Smooth muscle cell (in vitro differentiated cells): ENCODE data around the gene ATP13A3. TPM values are rescaled to one million over a fixed set of nuclear protein-coding genes. Genes with fewer than 3 reads are reported as not detected.
A peak's percentile ranks its signal among the peaks of the same experiment; 100 is the strongest.

Source experiments
- DNase-seq: peaks from one replicate; lab custom pipeline; 2025; ENCODE audit not compliant: unreplicated experiment; lab: John Stamatoyannopoulos, UW
- H2AFZ ChIP-seq: fragments of 200-600 bp; sonication (generic); 2 replicates; pipeline ENCODE4 v1.6.0; 2016; ENCODE audit warnings: antibody characterized with exemption, low read depth, mild to moderate bottlenecking
- H3F3A ChIP-seq: fragments of 200-600 bp; sonication (generic); 2 replicates; pipeline ENCODE4 v1.6.0; 2017; ENCODE audit warnings: antibody characterized with exemption, low read depth
- H3K27ac ChIP-seq: fragments of 200-600 bp; sonication (generic); 2 replicates; pipeline ENCODE4 v1.5.1; 2016; ENCODE audit warnings: low read depth, mild to moderate bottlenecking
- H3K27me3 ChIP-seq: fragments of 200-600 bp; sonication (generic); 2 replicates; pipeline ENCODE4 v1.6.1; 2016; ENCODE audit warnings: low read depth, mild to moderate bottlenecking
- H3K36me3 ChIP-seq: fragments of 200-600 bp; sonication (generic); 2 replicates; pipeline ENCODE4 v1.5.1; 2016; ENCODE audit warnings: low read depth
- H3K4me1 ChIP-seq: fragments of 200-600 bp; sonication (generic); 2 replicates; pipeline ENCODE4 v1.5.1; 2016; ENCODE audit warnings: low read depth
- H3K4me2 ChIP-seq: fragments of 200-600 bp; sonication (generic); 2 replicates; pipeline ENCODE4 v1.6.0; 2016; ENCODE audit warnings: mild to moderate bottlenecking
- H3K4me3 ChIP-seq: fragments of 200-600 bp; sonication (generic); 2 replicates; pipeline ENCODE4 v1.5.1; 2016; ENCODE audit warnings: mild to moderate bottlenecking
- H3K79me2 ChIP-seq: fragments of 200-600 bp; sonication (generic); 2 replicates; pipeline ENCODE4 v1.6.0; 2016; ENCODE audit warnings: low read depth, mild to moderate bottlenecking
- H3K9ac ChIP-seq: fragments of 200-600 bp; sonication (generic); 2 replicates; pipeline ENCODE4 v1.6.0; 2016; ENCODE audit warnings: low read depth
- H3K9me3 ChIP-seq: fragments of 200-600 bp; sonication (generic); replicated peaks from 2 replicates; pipeline ENCODE4 v1.5.1; 2016; ENCODE audit warnings: low read depth
- H4K20me1 ChIP-seq: fragments of 200-600 bp; sonication (generic); 2 replicates; pipeline ENCODE4 v1.6.0; 2016; ENCODE audit warnings: low read depth
- CTCF ChIP-seq: fragments of 200-600 bp; sonication (generic); IDR thresholded peaks from 2 replicates; pipeline ENCODE4 v1.5.1; 2017; ENCODE audit warnings: borderline replicate concordance, mild to moderate bottlenecking, antibody characterized with exemption; ENCODE audit not compliant: insufficient read depth, poor library complexity, severe bottlenecking
- WGBS: methylation state at CpG from one replicate; pipeline ENCODE4 v1.1.7; 2016; ENCODE audit warnings: low lambda C conversion rate; 5-methylcytosine and 5-hydroxymethylcytosine counted together
- polyA plus RNA-seq: library from polyadenylated mRNA; unstranded; fragments of >200 nt; fragmentation: Nextera tagmentation; extraction: Ambion mirVana; gene quantifications from 2 replicates; pipeline ENCODE4 v1.2.1, GENCODE V29; 2016
- total RNA-seq: library from RNA; depleted of rRNA; stranded (reverse); fragments of >200 nt; gene quantifications from 2 replicates; pipeline ENCODE4 v1.2.3, GENCODE V29; 2014

ATP13A3 gene
- total and polyA plus RNA-seq, 2 experiments from 2014 or later: 13.5 to 65.3 TPM

- no peak overlapping the region for H3K9ac ChIP-seq
- peaks cover 56% of the 10 kb centered on the region for H4K20me1 ChIP-seq
- 92% methylated on average over 4 of the region's 4 CpGs for WGBS
- no peaks in the 10 kb centered on the region for H3K36me3 ChIP-seq
- peaks cover 98% of the 10 kb centered on the region for H3K79me2 ChIP-seq
- TF ChIP-seq CTCF: no peak
- H3K9me3 ChIP-seq: no peaks in the 10 kb centered on the region
- H3F3A ChIP-seq: peaks cover 4% of the 10 kb centered on the region
- H3K4me2 ChIP-seq: no peak overlapping the region
- no peaks in the 10 kb centered on the region for H3K27me3 ChIP-seq
- no peak overlapping the region for H2AFZ ChIP-seq
- H3K4me3 ChIP-seq: no peak overlapping the region
- DNase-seq: no peak
- H3K4me1 ChIP-seq: peaks cover 3% of the 10 kb centered on the region
- peak overlapping the region; percentile 27 for H3K27ac ChIP-seq
Observed at GRCh38 chr3:194475978-194476377, 10.8 kb downstream of the ATP13A3 start.

- no peaks in the 10 kb centered on the region for H3K9me3 ChIP-seq
- H3F3A ChIP-seq: peaks cover 4% of the 10 kb centered on the region
- peak overlapping the region; percentile 27 for H3K27ac ChIP-seq
- no peak for DNase-seq
- H4K20me1 ChIP-seq: peaks cover 62% of the 10 kb centered on the region
- WGBS: 81% methylated on average over 4 of the region's 4 CpGs
- H3K36me3 ChIP-seq: no peaks in the 10 kb centered on the region
- H3K4me1 ChIP-seq: no peaks in the 10 kb centered on the region
- peaks cover 98% of the 10 kb centered on the region for H3K79me2 ChIP-seq
- H2AFZ ChIP-seq: no peak overlapping the region
- peak overlapping the region; percentile 2 for H3K9ac ChIP-seq
- H3K4me3 ChIP-seq: no peak overlapping the region
- no peaks in the 10 kb centered on the region for H3K27me3 ChIP-seq
- no peak for TF ChIP-seq CTCF
- no peak overlapping the region for H3K4me2 ChIP-seq
Observed at GRCh38 chr3:194475138-194475932, 11.5 kb downstream of the ATP13A3 start.

- peaks cover 98% of the 10 kb centered on the region for H3K79me2 ChIP-seq
- H3K27ac ChIP-seq: peak overlapping the region; percentile 27
- DNase-seq: no peak
- no peaks in the 10 kb centered on the region for H3K36me3 ChIP-seq
- WGBS: 84% methylated on average over 7 of the region's 7 CpGs
- no peaks in the 10 kb centered on the region for H3K27me3 ChIP-seq
- peaks cover 66% of the 10 kb centered on the region for H4K20me1 ChIP-seq
- no peaks in the 10 kb centered on the region for H3K4me1 ChIP-seq
- peak overlapping the region; percentile 2 for H3K9ac ChIP-seq
- H3K9me3 ChIP-seq: no peaks in the 10 kb centered on the region
- no peak overlapping the region for H2AFZ ChIP-seq
- no peak overlapping the region for H3K4me2 ChIP-seq
- TF ChIP-seq CTCF: no peak
- H3K4me3 ChIP-seq: no peak overlapping the region
- peaks cover 4% of the 10 kb centered on the region for H3F3A ChIP-seq
Observed at GRCh38 chr3:194474675-194475074, 12.1 kb downstream of the ATP13A3 start.
